ENCODE results near the gene CCDC88B.

CCDC88B gene

DNA sequence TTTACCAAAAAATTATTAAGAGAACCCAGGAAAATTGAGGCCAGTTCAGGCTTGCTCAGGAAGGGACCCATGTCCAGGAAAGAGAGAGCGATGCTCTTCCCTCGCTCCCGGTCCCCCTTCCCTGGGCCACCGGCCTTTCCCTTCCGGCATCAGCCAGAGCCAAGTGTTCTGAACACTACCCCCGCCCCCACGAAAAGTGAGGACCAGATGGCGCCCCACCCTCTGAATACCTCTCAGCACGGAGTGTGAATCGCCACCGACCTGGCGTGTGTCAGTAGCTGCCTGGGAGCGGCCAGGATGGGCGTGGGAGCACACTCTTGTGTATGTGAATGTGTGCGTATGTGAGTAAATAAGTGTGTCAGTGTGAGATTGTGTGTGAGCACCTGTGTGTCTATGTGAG, 39.2 kb downstream of the CCDC88B start:
- no peak overlapping the region for H2BK5ac ChIP-seq (ENCODE audit: low read length)
- H3K4ac ChIP-seq (ENCODE audit: low read length), result peak overlapping the region; percentile 5
- no peak overlapping the region for H2BK120ac ChIP-seq (ENCODE audit: low read depth, low read length)
- H2AK5ac ChIP-seq (ENCODE audit: low read depth, low read length), result no peak overlapping the region
- H3K14ac ChIP-seq (ENCODE audit: low read length), result no peak overlapping the region
- no peaks in the 10 kb centered on the region for H3K79me1 ChIP-seq (ENCODE audit: low read depth, low read length)
- H3K18ac ChIP-seq (ENCODE audit: low read length), result peak overlapping the region; percentile 50
- DNase-seq (ENCODE audit: low spot score), result no peak
- H3K4me2 ChIP-seq (ENCODE audit: insufficient read depth, low read length, poor library complexity, severe bottlenecking), result no peak overlapping the region
- peak overlapping the region; percentile 32 for H3K23ac ChIP-seq (ENCODE audit: low read depth, low read length, poor library complexity)
- H3K4me3 ChIP-seq (ENCODE audit: low read length in 2 of 2), result peak overlapping the region in 1 of 2 donors; percentile 11
- WGBS, 2 donors (ENCODE audit: extremely low coverage in 2 of 2, insufficient read length in 2 of 2, insufficient replicate concordance in 1 of 2), result no CpG with 5 or more reads among the region's 15 CpGs
- H2BK12ac ChIP-seq (ENCODE audit: low read length), result peak overlapping the region; percentile 51
- H3K9me3 ChIP-seq (replicated peaks in 1 of 2; ENCODE audit: control insufficient read depth in 2 of 2, insufficient read depth in 1 of 2, low read depth in 1 of 2, low read length in 2 of 2), result peaks cover 0 to 7% of the 10 kb centered on the region in 2 donors
- no peak overlapping the region for H2BK15ac ChIP-seq (ENCODE audit: low read length)
- peaks cover 0 to 15% of the 10 kb centered on the region in 2 donors for H3K4me1 ChIP-seq (ENCODE audit: control insufficient read depth in 2 of 2, insufficient read depth in 1 of 2, low read depth in 1 of 2, low read length in 2 of 2)
- peaks cover 0 to 5% of the 10 kb centered on the region in 2 donors for H3K36me3 ChIP-seq (replicated peaks in 1 of 2; ENCODE audit: control insufficient read depth in 2 of 2, insufficient read depth in 2 of 2, low read length in 2 of 2)
- H3K27me3 ChIP-seq (ENCODE audit: control insufficient read depth in 3 of 3, insufficient read depth in 3 of 3, low read depth in 1 of 3, low read length in 3 of 3), result peaks cover 0 to 16% (median 3%) of the 10 kb centered on the region in 3 experiments
- peak overlapping the region; percentile 73 for H4K8ac ChIP-seq (ENCODE audit: low read depth, low read length)
- H3K27ac ChIP-seq (replicated peaks; ENCODE audit: low read length), result no peak overlapping the region
- H3K9ac ChIP-seq (ENCODE audit: low read depth, low read length, poor library complexity), result no peak overlapping the region
- H4K91ac ChIP-seq (ENCODE audit: low read depth, low read length, poor library complexity), result no peak overlapping the region
- H2AFZ ChIP-seq (ENCODE audit: low read length), result no peak overlapping the region

DNA sequence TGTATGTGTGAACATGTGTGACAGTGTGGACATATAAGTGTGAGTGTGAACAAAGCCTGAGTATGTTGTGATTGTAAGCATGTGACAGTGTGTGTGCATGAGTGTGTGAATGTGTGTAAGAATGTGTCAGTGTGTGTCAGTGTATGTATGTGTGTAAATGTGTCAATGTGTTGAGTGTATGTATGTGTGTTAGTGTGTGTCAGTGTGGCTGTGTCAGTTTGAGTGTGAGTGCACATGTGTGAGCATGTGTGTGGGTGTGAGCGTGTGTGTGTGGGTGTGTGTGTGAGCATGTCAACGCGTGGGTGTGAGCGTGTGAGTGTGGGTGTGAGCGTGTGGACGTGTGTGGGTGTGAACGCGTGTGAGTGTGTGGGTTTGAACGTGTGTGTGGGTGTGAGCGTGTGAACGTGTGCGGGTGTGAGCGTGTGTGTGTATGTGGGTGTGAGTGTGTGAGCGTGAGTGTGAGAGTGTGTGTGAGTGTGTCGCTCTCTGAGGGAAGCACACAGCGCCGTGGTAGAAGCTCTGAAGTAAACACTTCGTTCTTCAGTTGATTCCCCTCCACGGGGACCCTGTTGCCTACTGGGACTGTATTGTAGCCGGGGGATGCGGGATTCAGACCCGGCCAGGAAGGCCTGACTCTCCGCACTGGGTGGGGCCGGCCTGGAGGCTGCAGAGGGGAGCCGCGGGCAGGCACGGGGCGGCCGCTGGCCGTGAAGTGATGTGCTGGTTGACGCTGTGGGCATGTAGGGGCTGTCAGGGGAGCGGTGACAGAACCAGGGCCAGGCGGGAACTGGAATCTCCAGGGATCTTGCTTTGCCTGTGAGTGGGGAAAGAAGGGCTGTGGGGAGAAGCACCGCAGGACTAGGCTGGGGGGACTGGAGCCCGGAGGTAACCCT, 40.1 kb downstream of the CCDC88B start:
- peaks cover 0 to 7% of the 10 kb centered on the region in 2 donors for H3K9me3 ChIP-seq (replicated peaks in 1 of 2; ENCODE audit: control insufficient read depth in 2 of 2, insufficient read depth in 1 of 2, low read depth in 1 of 2, low read length in 2 of 2)
- H3K27ac ChIP-seq (replicated peaks; ENCODE audit: low read length), result peak overlapping the region; percentile 38
- H3K18ac ChIP-seq (ENCODE audit: low read length), result peak overlapping the region; percentile 3
- H3K14ac ChIP-seq (ENCODE audit: low read length), result peak overlapping the region; percentile 59
- H3K4me1 ChIP-seq (ENCODE audit: control insufficient read depth in 2 of 2, insufficient read depth in 1 of 2, low read depth in 1 of 2, low read length in 2 of 2), result peaks cover 0 to 15% of the 10 kb centered on the region in 2 donors
- H3K79me1 ChIP-seq (ENCODE audit: low read depth, low read length), result no peaks in the 10 kb centered on the region
- peak overlapping the region; percentile 75 for H2BK5ac ChIP-seq (ENCODE audit: low read length)
- peaks cover 0 to 5% of the 10 kb centered on the region in 2 donors for H3K36me3 ChIP-seq (replicated peaks in 1 of 2; ENCODE audit: control insufficient read depth in 2 of 2, insufficient read depth in 2 of 2, low read length in 2 of 2)
- peak overlapping the region; percentile 54 for H4K8ac ChIP-seq (ENCODE audit: low read depth, low read length)
- H2BK120ac ChIP-seq (ENCODE audit: low read depth, low read length), result no peak overlapping the region
- H2AFZ ChIP-seq (ENCODE audit: low read length), result peak overlapping the region; percentile 66
- 100% methylated on average over 4 to 12 of the region's 35 CpGs for WGBS, 2 donors (ENCODE audit: extremely low coverage in 2 of 2, insufficient read length in 2 of 2, insufficient replicate concordance in 1 of 2)
- H3K27me3 ChIP-seq (ENCODE audit: control insufficient read depth in 3 of 3, insufficient read depth in 3 of 3, low read depth in 1 of 3, low read length in 3 of 3), result peaks cover 0 to 23% (median 3%) of the 10 kb centered on the region in 3 experiments
- H2BK15ac ChIP-seq (ENCODE audit: low read length), result peak overlapping the region; percentile 71
- DNase-seq (ENCODE audit: low spot score), result no peak
- no peak overlapping the region for H3K4me2 ChIP-seq (ENCODE audit: insufficient read depth, low read length, poor library complexity, severe bottlenecking)
- H4K91ac ChIP-seq (ENCODE audit: low read depth, low read length, poor library complexity), result no peak overlapping the region
- peak overlapping the region; percentile 5 for H3K4ac ChIP-seq (ENCODE audit: low read length)
- H3K4me3 ChIP-seq (ENCODE audit: low read length in 2 of 2), result peak overlapping the region in 1 of 2 donors; percentile 64
- peak overlapping the region; percentile 53 for H3K9ac ChIP-seq (ENCODE audit: low read depth, low read length, poor library complexity)
- peak overlapping the region; percentile 62 for H3K23ac ChIP-seq (ENCODE audit: low read depth, low read length, poor library complexity)
- peak overlapping the region; percentile 85 for H2AK5ac ChIP-seq (ENCODE audit: low read depth, low read length)
- H2BK12ac ChIP-seq (ENCODE audit: low read length), result no peak overlapping the region

GRCh38 chr11:64381350-64381749, 41.3 kb downstream of the CCDC88B start:
- Histone ChIP-seq H2AFZ (ENCODE audit: low read length) (no peak overlapping the region), H3K4me3 (ENCODE audit: low read length in 2 of 2) (no peak overlapping the region), H3K4ac (ENCODE audit: low read length) (no peak overlapping the region), H3K23ac (ENCODE audit: low read depth, low read length, poor library complexity) (no peak overlapping the region), H3K27me3 (ENCODE audit: control insufficient read depth in 3 of 3, insufficient read depth in 3 of 3, low read depth in 1 of 3, low read length in 3 of 3) (peaks cover 0 to 36% (median 3%) of the 10 kb centered on the region in 3 experiments), H2AK5ac (ENCODE audit: low read depth, low read length) (no peak overlapping the region), H3K27ac (replicated peaks; ENCODE audit: low read length) (no peak overlapping the region), H2BK15ac (ENCODE audit: low read length) (no peak overlapping the region), H3K4me1 (ENCODE audit: control insufficient read depth in 2 of 2, insufficient read depth in 1 of 2, low read depth in 1 of 2, low read length in 2 of 2) (peaks cover 0 to 15% of the 10 kb centered on the region in 2 donors), H3K4me2 (ENCODE audit: insufficient read depth, low read length, poor library complexity, severe bottlenecking) (no peak overlapping the region), H4K8ac (ENCODE audit: low read depth, low read length) (no peak overlapping the region), H2BK5ac (ENCODE audit: low read length) (no peak overlapping the region), H3K9me3 (replicated peaks in 1 of 2; ENCODE audit: control insufficient read depth in 2 of 2, insufficient read depth in 1 of 2, low read depth in 1 of 2, low read length in 2 of 2) (peaks cover 0 to 7% of the 10 kb centered on the region in 2 donors), H2BK12ac (ENCODE audit: low read length) (no peak overlapping the region), H3K14ac (ENCODE audit: low read length) (no peak overlapping the region), H3K18ac (ENCODE audit: low read length) (no peak overlapping the region), H4K91ac (ENCODE audit: low read depth, low read length, poor library complexity) (no peak overlapping the region), H2BK120ac (ENCODE audit: low read depth, low read length) (no peak overlapping the region), H3K79me1 (ENCODE audit: low read depth, low read length) (no peaks in the 10 kb centered on the region), H3K36me3 (replicated peaks in 1 of 2; ENCODE audit: control insufficient read depth in 2 of 2, insufficient read depth in 2 of 2, low read length in 2 of 2) (peaks cover 0 to 5% of the 10 kb centered on the region in 2 donors), H3K9ac (ENCODE audit: low read depth, low read length, poor library complexity) (no peak overlapping the region)
- no CpG with 5 or more reads among the region's 6 CpGs for WGBS, 2 donors (ENCODE audit: extremely low coverage in 2 of 2, insufficient read length in 2 of 2, insufficient replicate concordance in 1 of 2)
- DNase-seq (ENCODE audit: low spot score), result no peak

- Histone ChIP-seq H3K79me1 (ENCODE audit: low read depth, low read length) (no peaks in the 10 kb centered on the region), H3K27me3 (ENCODE audit: control insufficient read depth in 3 of 3, insufficient read depth in 3 of 3, low read depth in 1 of 3, low read length in 3 of 3) (peaks cover 0 to 38% (median 3%) of the 10 kb centered on the region in 3 experiments), H3K14ac (ENCODE audit: low read length) (no peak overlapping the region), H3K27ac (replicated peaks; ENCODE audit: low read length) (no peak overlapping the region), H4K8ac (ENCODE audit: low read depth, low read length) (no peak overlapping the region), H2BK5ac (ENCODE audit: low read length) (peak overlapping the region; percentile 48), H3K36me3 (replicated peaks in 1 of 2; ENCODE audit: control insufficient read depth in 2 of 2, insufficient read depth in 2 of 2, low read length in 2 of 2) (peaks cover 0 to 5% of the 10 kb centered on the region in 2 donors), H3K18ac (ENCODE audit: low read length) (peak overlapping the region; percentile 85), H2AFZ (ENCODE audit: low read length) (no peak overlapping the region), H3K4me3 (ENCODE audit: low read length in 2 of 2) (no peak overlapping the region), H2BK12ac (ENCODE audit: low read length) (no peak overlapping the region), H3K4me1 (ENCODE audit: control insufficient read depth in 2 of 2, insufficient read depth in 1 of 2, low read depth in 1 of 2, low read length in 2 of 2) (peaks cover 0 to 15% of the 10 kb centered on the region in 2 donors), H3K23ac (ENCODE audit: low read depth, low read length, poor library complexity) (peak overlapping the region; percentile 34), H2BK120ac (ENCODE audit: low read depth, low read length) (peak overlapping the region; percentile 87), H3K9me3 (replicated peaks in 1 of 2; ENCODE audit: control insufficient read depth in 2 of 2, insufficient read depth in 1 of 2, low read depth in 1 of 2, low read length in 2 of 2) (peaks cover 0 to 7% of the 10 kb centered on the region in 2 donors), H3K4ac (ENCODE audit: low read length) (no peak overlapping the region), H3K9ac (ENCODE audit: low read depth, low read length, poor library complexity) (no peak overlapping the region), H2BK15ac (ENCODE audit: low read length) (no peak overlapping the region), H3K4me2 (ENCODE audit: insufficient read depth, low read length, poor library complexity, severe bottlenecking) (no peak overlapping the region), H4K91ac (ENCODE audit: low read depth, low read length, poor library complexity) (no peak overlapping the region), H2AK5ac (ENCODE audit: low read depth, low read length) (peak overlapping the region; percentile 40)
- DNase-seq (ENCODE audit: low spot score), result no peak
- WGBS, 2 donors (ENCODE audit: extremely low coverage in 2 of 2, insufficient read length in 2 of 2, insufficient replicate concordance in 1 of 2), result no CpG with 5 or more reads among the region's 6 CpGs
Measured at GRCh38 chr11:64382047-64382446, 42.0 kb downstream of the CCDC88B start.

Measured in neuronal stem cell (in vitro differentiated cells).